B cell (primary cell): ENCODE results near the gene MSH6. TPM values are rescaled to one million over a fixed set of nuclear protein-coding genes. Genes with fewer than 3 reads are reported as not detected.

Experiments used
- ATAC-seq: fragments of 200-7000 bp; cut with Tn5 transposase; one replicate; pipeline ENCODE4 v1.10.0; 2021; ENCODE audit warnings: low read depth, mild to moderate bottlenecking, moderate number of reproducible peaks, moderate library complexity
- CTCF ChIA-PET: fragments of 350-600 bp; sonication (Branson Sonifier 250); formaldehyde crosslinking; loops from one replicate; lab custom pipeline; 2021; ENCODE audit warnings: antibody characterized with exemption, inconsistent platforms; lab: Charles Lee
- POLR2A ChIA-PET: fragments of 350-600 bp; sonication (Branson Sonifier 250); formaldehyde crosslinking; loops from one replicate; lab custom pipeline; 2021; ENCODE audit warnings: antibody characterized with exemption; lab: Charles Lee
- DNase-seq: peaks from one replicate; pipeline ENCODE4 v3.0.0; 2013
- H2AFZ ChIP-seq: 2 replicates; pipeline ENCODE4 v1.6.1; 2012; ENCODE audit warnings: mild to moderate bottlenecking, low read depth, low read length; ENCODE audit not compliant: insufficient read depth, poor library complexity, severe bottlenecking
- H3K27ac ChIP-seq, 2 donors: 1 replicate in 1 of 2; 2 replicates in 1 of 2; pipeline ENCODE4 v1.5.1; 2012 to 2013; ENCODE audit warnings: low read length in 2 of 2, mild to moderate bottlenecking in 2 of 2, moderate library complexity in 1 of 2
- H3K27me3 ChIP-seq, 4 experiments: fragments of 200-600 bp in 1 of 4; sonication (generic) in 1 of 4; replicated peaks in 1 of 4; 1 replicate in 2 of 4; 2 replicates in 2 of 4; pipeline versions ENCODE4 v1.6.1 to v1.7.0; 2013 to 2016; ENCODE audit warnings: low read length in 3 of 4, mild to moderate bottlenecking in 2 of 4, mixed read lengths in 1 of 4, moderate library complexity in 1 of 4; ENCODE audit not compliant: insufficient read depth in 4 of 4, control insufficient read depth in 3 of 4; ENCODE audit errors: control extremely low read depth in 1 of 4
- H3K36me3 ChIP-seq, 2 experiments: replicated peaks in 1 of 2; 1 replicate in 1 of 2; 2 replicates in 1 of 2; pipeline versions ENCODE4 v1.6.1 to v1.7.1; 2013; ENCODE audit warnings: low read length in 1 of 2; ENCODE audit not compliant: insufficient read depth in 2 of 2, control insufficient read depth in 1 of 2; ENCODE audit errors: control extremely low read depth in 1 of 2, extremely low read depth in 1 of 2
- H3K4me1 ChIP-seq, 2 donors: fragments of 200-600 bp in 1 of 2; sonication (generic) in 1 of 2; 1 replicate in 1 of 2; 2 replicates in 1 of 2; pipeline versions ENCODE4 v1.5.1 to v1.6.1; 2013 to 2017; ENCODE audit warnings: low read length in 2 of 2; ENCODE audit not compliant: control insufficient read depth in 2 of 2, insufficient read depth in 2 of 2
- H3K4me2 ChIP-seq: replicated peaks from 2 replicates; pipeline ENCODE3; 2012; ENCODE audit warnings: mild to moderate bottlenecking, low read depth, low read length; ENCODE audit not compliant: poor library complexity, severe bottlenecking
- H3K4me3 ChIP-seq, 5 experiments: fragments of 200-600 bp in 1 of 5; sonication (generic) in 1 of 5; 1 replicate in 3 of 5; 2 replicates in 2 of 5; pipeline versions ENCODE4 v1.5.1 to v1.7.0; 2011 to 2016; ENCODE audit warnings: low read length in 4 of 5, mild to moderate bottlenecking in 4 of 5, low read depth in 2 of 5, control low read depth in 1 of 5, moderate library complexity in 1 of 5; ENCODE audit not compliant: insufficient read depth in 1 of 5; ENCODE audit errors: control extremely low read depth in 1 of 5, extremely low read depth in 1 of 5
- H3K79me2 ChIP-seq: fragments of 200-600 bp; sonication (generic); one replicate; pipeline ENCODE4 v1.6.0; 2016; ENCODE audit warnings: low read length; ENCODE audit not compliant: control insufficient read depth, insufficient read depth
- H3K9ac ChIP-seq: fragments of 200-600 bp; sonication (generic); 2 replicates; pipeline ENCODE4 v1.6.1; 2017; ENCODE audit warnings: mild to moderate bottlenecking, low read length, moderate library complexity
- H3K9me3 ChIP-seq, 3 donors: one replicate each; pipeline versions ENCODE4 v1.6.1 to v1.7.1; 2013; ENCODE audit warnings: low read length in 2 of 3; ENCODE audit not compliant: control insufficient read depth in 2 of 3, insufficient read depth in 1 of 3; ENCODE audit errors: control extremely low read depth in 1 of 3
- H4K20me1 ChIP-seq: 2 replicates; pipeline ENCODE4 v1.6.0; 2012; ENCODE audit warnings: mild to moderate bottlenecking, low read length; ENCODE audit not compliant: insufficient read depth, control insufficient read depth, poor library complexity, severe bottlenecking
- H3K27ac Mint-ChIP-seq: one replicate; pipeline ENCODE4 v1.8.0; 2021; ENCODE audit warnings: mixed read lengths
- H3K27me3 Mint-ChIP-seq: one replicate; pipeline ENCODE4 v1.8.0; 2021; ENCODE audit warnings: mixed read lengths
- H3K4me1 Mint-ChIP-seq: one replicate; pipeline ENCODE4 v1.8.0; 2021; ENCODE audit warnings: mixed read lengths
- H3K4me3 Mint-ChIP-seq: one replicate; pipeline ENCODE4 v1.8.0; 2021; ENCODE audit warnings: mixed read lengths
- H3K9me3 Mint-ChIP-seq: one replicate; pipeline ENCODE4 v1.8.0; 2022; ENCODE audit warnings: mixed read lengths; ENCODE audit not compliant: insufficient read depth
- CTCF ChIP-seq: fragments of 200-600 bp; IDR thresholded peaks from one replicate; pipeline ENCODE4 v1.8.0; 2022; ENCODE audit warnings: antibody characterized with exemption, mild to moderate bottlenecking
- EZH2 ChIP-seq: IDR thresholded peaks from 2 replicates; pipeline ENCODE4 v1.6.1; 2012; ENCODE audit warnings: borderline replicate concordance, low read depth, mild to moderate bottlenecking, moderate library complexity, low read length; ENCODE audit not compliant: insufficient read depth, poor library complexity, severe bottlenecking
- WGBS: methylation state at CpG from one replicate; pipeline ENCODE4 v1.1.5; 2013; ENCODE audit warnings: missing lambda C conversion rate; ENCODE audit not compliant: insufficient coverage; 5-methylcytosine and 5-hydroxymethylcytosine counted together
- intact Hi-C: fragments of 100-400 bp; cut with micrococcal nuclease; formaldehyde crosslinking; loops from one replicate; pipeline ENCODE4 v1.10.0; 2022
- polyA plus RNA-seq: library from polyadenylated mRNA; depleted of rRNA; stranded (reverse); fragments of >200 nt; gene quantifications from 2 replicates; pipeline ENCODE4 v1.2.3, GENCODE V29; 2012
- total RNA-seq, 2 donors: library from RNA; stranded (reverse); fragments of 120-200 nt in 1 of 2; gene quantifications; 1 replicate in 1 of 2; 2 replicates in 1 of 2; pipeline versions ENCODE4 v1.2.3 to v1.2.4, GENCODE V29; 2013 to 2022

MSH6 gene
- total and polyA plus RNA-seq, 2 donors (not counting 1 experiment from before 2014, with no cell fraction given): 6.8 to 43.9 TPM

GRCh38 chr2:47751856-47752414 lies 31.0 kb upstream of the MSH6 start:
- Histone ChIP-seq H3K27ac (peak overlapping the region; percentile 22 to 62), H3K36me3 (no peaks in the 10 kb centered on the region), H3K4me2 (no peak overlapping the region), H3K9me3 (peaks cover 0 to 20% (median 13%) of the 10 kb centered on the region in 3 donors), H3K4me3 (no peak overlapping the region), H3K9ac (no peak overlapping the region), H3K27me3 (no peaks in the 10 kb centered on the region), H4K20me1 (no peaks in the 10 kb centered on the region), H3K79me2 (no peaks in the 10 kb centered on the region), H3K4me1 (peaks cover 26 to 35% of the 10 kb centered on the region in 2 donors), H2AFZ (peak overlapping the region; percentile 42)
- ChIA-PET POLR2A (interaction anchor here (1.1 kb wide), 1 partner anchor 11 kb away, joined by 3 read pairs; no protein-coding TSS in a partner anchor), CTCF (interaction anchor here (0.6 to 2.2 kb wide), 4 partner anchors 23 to 55 kb away, joined by 3 to 6 read pairs (median 3); no protein-coding TSS in a partner anchor)
- 71% methylated on average over 10 of the region's 10 CpGs for WGBS
- TF ChIP-seq EZH2: no peak
- DNase-seq (peak; percentile 21), ATAC-seq (no peak)
- intact Hi-C loops: loop anchor here (5.0 kb wide), 1 partner anchor 55 kb away; no protein-coding TSS in a partner anchor
- no peaks in the 10 kb centered on the region for H3K27me3 Mint-ChIP-seq
- peaks cover 32% of the 10 kb centered on the region for H3K4me1 Mint-ChIP-seq
- H3K9me3 Mint-ChIP-seq: peaks cover 1% of the 10 kb centered on the region
- peak overlapping the region; percentile 30 for H3K4me3 Mint-ChIP-seq
- peak overlapping the region; percentile 91 for H3K27ac Mint-ChIP-seq

- intact Hi-C loops: loop anchor here (5.0 kb wide), 3 partner anchors 70 to 380 kb away; no protein-coding TSS in a partner anchor
- ATAC-seq (no peak), DNase-seq (no peak)
- H3K9ac ChIP-seq: no peak overlapping the region
- H3K36me3 ChIP-seq: no peaks in the 10 kb centered on the region
- peak overlapping the region; percentile 46 for H3K4me3 Mint-ChIP-seq
- peaks cover 0 to 4% (median 0%) of the 10 kb centered on the region in 3 donors for H3K9me3 ChIP-seq
- H2AFZ ChIP-seq: peak overlapping the region; percentile 76
- 57% methylated on average over 1 of the region's 3 CpGs for WGBS
- peak overlapping the region; percentile 71 for H3K4me2 ChIP-seq
- peaks cover 4 to 9% of the 10 kb centered on the region in 2 donors for H3K4me1 ChIP-seq
- no peaks in the 10 kb centered on the region for H3K9me3 Mint-ChIP-seq
- no peak for TF ChIP-seq CTCF
- no peak for TF ChIP-seq EZH2
- no peak overlapping the region for H3K27ac Mint-ChIP-seq
- ChIA-PET CTCF (interaction anchor here (0.5 to 9.0 kb wide), 63 partner anchors 14 to 444 kb away, joined by 3 to 170 read pairs (median 4); partner anchors contain the start of genes MSH2 and MSH6), POLR2A (interaction anchor here (0.7 to 1.1 kb wide), 3 partner anchors 15 to 332 kb away, joined by 3 to 4 read pairs (median 3); partner anchors contain the start of gene MSH6)
- H3K79me2 ChIP-seq: no peaks in the 10 kb centered on the region
- H3K4me3 ChIP-seq: peak overlapping the region in 1 of 5 experiments; percentile 32
- H3K27me3 Mint-ChIP-seq: no peaks in the 10 kb centered on the region
- H4K20me1 ChIP-seq: no peaks in the 10 kb centered on the region
- peaks cover 9% of the 10 kb centered on the region for H3K4me1 Mint-ChIP-seq
- peaks cover 0 to 5% (median 0%) of the 10 kb centered on the region in 4 experiments for H3K27me3 ChIP-seq
- no peak overlapping the region for H3K27ac ChIP-seq
Measured at GRCh38 chr2:47767497-47767844, 15.5 kb upstream of the MSH6 start.
